GM19099 (cell line): ENCODE measurements around the gene SLC25A20.

Experiments
- POLR2A ChIP-seq: IDR thresholded peaks from 3 replicates; pipeline ENCODE4 v1.6.1; 2011; ENCODE audit warnings: low read depth; ENCODE audit not compliant: insufficient read length; ENCODE audit errors: extremely low read depth

The SLC25A20 gene

GRCh38 chr3:48919215-48920138 lies 20.8 kb upstream of the SLC25A20 start:
- TF ChIP-seq POLR2A = peak; percentile 31

GRCh38 chr3:48918388-48919214 lies 19.9 kb upstream of the SLC25A20 start, which contains the start of gene ARIH2:
ARIH2 (plus strand) TSS chr3:48918842; CDS start chr3:48927559, 8,717 bp downstream.
- TF ChIP-seq POLR2A = peak; percentile 87

- TF ChIP-seq POLR2A = no peak
These were observed 16.6 kb upstream of the SLC25A20 start for GRCh38 chr3:48915296-48915695.

- TF ChIP-seq POLR2A = no peak
These were observed 591 bp upstream of the SLC25A20 start for GRCh38 chr3:48899273-48899672.

- TF ChIP-seq POLR2A = no peak
These were observed 964 bp downstream of the SLC25A20 start for GRCh38 chr3:48897460-48898376.

- TF ChIP-seq POLR2A = no peak
These were observed 1.7 kb downstream of the SLC25A20 start for GRCh38 chr3:48896936-48897335.

- no peak for TF ChIP-seq POLR2A
These were observed 4.2 kb downstream of the SLC25A20 start for GRCh38 chr3:48894516-48894915.

- no peak for TF ChIP-seq POLR2A
These were observed 7.1 kb downstream of the SLC25A20 start for GRCh38 chr3:48891606-48892005.

- no peak for TF ChIP-seq POLR2A
These were observed 12.9 kb downstream of the SLC25A20 start for GRCh38 chr3:48885753-48886152.

GRCh38 chr3:48881652-48882114 lies 17.0 kb downstream of the SLC25A20 start:
- no peak for TF ChIP-seq POLR2A

GRCh38 chr3:48881006-48881405 lies 17.7 kb downstream of the SLC25A20 start:
- no peak for TF ChIP-seq POLR2A

- no peak for TF ChIP-seq POLR2A
These were observed 18.7 kb downstream of the SLC25A20 start for GRCh38 chr3:48879994-48880377.

GRCh38 chr3:48879307-48879993 lies 19.2 kb downstream of the SLC25A20 start:
- no peak for TF ChIP-seq POLR2A

GRCh38 chr3:48877671-48878070 lies 21.0 kb downstream of the SLC25A20 start:
- no peak for TF ChIP-seq POLR2A
